ENCODE results near the gene BET1. TPM values are rescaled to one million over a fixed set of nuclear protein-coding genes. Genes with fewer than 3 reads are reported as not detected.
"Not testable (repeated sequence)": the region's sequence is repeated elsewhere in the genome, so short reads cannot be mapped to it uniquely, and the experiment has no call there.

Gene BET1
- total RNA-seq, 1 experiment from 2014 or later = 19.9 TPM

DNA sequence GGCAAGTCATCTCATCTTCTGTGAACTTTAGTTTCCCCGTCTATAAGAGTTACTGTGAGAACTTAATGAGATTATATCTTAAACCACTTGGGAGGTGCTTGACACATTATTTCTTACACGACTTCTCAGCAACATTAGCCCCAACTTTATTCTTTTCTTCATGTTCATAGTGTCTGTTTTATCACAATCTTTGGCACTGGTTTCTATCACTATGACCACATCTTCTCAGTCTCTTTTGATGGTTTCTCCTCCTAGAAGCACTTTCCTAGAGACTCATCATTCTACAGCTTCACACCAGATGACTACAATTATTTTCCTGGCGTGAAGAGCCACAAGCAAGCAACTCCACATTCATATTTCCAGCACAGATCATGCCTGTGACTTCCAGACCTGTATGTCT, 26.5 kb upstream of the BET1 start:
- POLR2A ChIA-PET = no interaction called here
- intact Hi-C loops (cut with micrococcal nuclease; ENCODE audit: unreplicated experiment) = no loop called here
- CTCF ChIA-PET = no interaction called here
- H3K9me3 Mint-ChIP-seq (ENCODE audit: unreplicated experiment) = no peaks in the 10 kb centered on the region
- H3K4me3 Mint-ChIP-seq (ENCODE audit: unreplicated experiment) = no peak overlapping the region
- no peak for DNase-seq
- Histone ChIP-seq H3K27me3 (replicated peaks; ENCODE audit: control insufficient read depth, insufficient read depth, low read length) (no peaks in the 10 kb centered on the region; the same call in 1 of the 2 replicates), H3K4me1 (no peaks in the 10 kb centered on the region), H3K4me3 (ENCODE audit: low read depth, low read length) (no peak overlapping the region), H3K9me3 (no peaks in the 10 kb centered on the region), H3K36me3 (ENCODE audit: control insufficient read depth, insufficient read depth, low read length) (no peaks in the 10 kb centered on the region)
- H3K36me3 Mint-ChIP-seq (ENCODE audit: insufficient read depth, unreplicated experiment) = no peaks in the 10 kb centered on the region
- no peak for TF ChIP-seq CTCF (IDR thresholded peaks at IDR 0.05; ENCODE audit: insufficient read depth in 1 of 2, low read depth in 1 of 2, low read length in 1 of 2, severe bottlenecking in 1 of 2, unreplicated experiment in 1 of 2)
- H3K27ac Mint-ChIP-seq (ENCODE audit: unreplicated experiment) = no peak overlapping the region
- peaks cover 30% of the 10 kb centered on the region for H3K27me3 Mint-ChIP-seq (ENCODE audit: insufficient read depth, unreplicated experiment)
- no TSS peak for BruUV-seq (replicated peaks)
- no peaks in the 10 kb centered on the region for H3K4me1 Mint-ChIP-seq (ENCODE audit: low read depth, unreplicated experiment)

DNA sequence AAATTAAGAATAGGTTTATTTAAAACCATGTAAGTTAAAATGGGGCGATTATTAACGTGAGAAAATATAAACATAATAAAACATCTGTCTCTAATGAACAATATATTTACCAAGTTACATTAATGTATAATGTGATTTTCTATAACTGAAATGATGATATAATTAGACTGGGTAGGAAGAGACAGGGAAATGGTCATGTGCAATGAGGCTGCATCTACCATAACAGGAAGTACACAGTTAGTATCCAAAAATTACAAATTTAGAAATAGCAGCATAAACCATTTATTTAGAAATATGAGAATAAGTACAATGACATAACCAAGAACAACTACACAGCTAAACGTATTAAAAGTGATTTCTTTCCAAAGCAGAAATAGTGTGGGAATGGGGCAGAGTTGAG, 25.8 kb upstream of the BET1 start:
- Histone ChIP-seq H3K4me1 (no peaks in the 10 kb centered on the region), H3K27me3 (replicated peaks; ENCODE audit: control insufficient read depth, insufficient read depth, low read length) (no peaks in the 10 kb centered on the region; the same call in 1 of the 2 replicates), H3K36me3 (ENCODE audit: control insufficient read depth, insufficient read depth, low read length) (no peaks in the 10 kb centered on the region), H3K4me3 (ENCODE audit: low read depth, low read length) (no peak overlapping the region), H3K9me3 (no peaks in the 10 kb centered on the region)
- CTCF ChIA-PET = no interaction called here
- peaks cover 30% of the 10 kb centered on the region for H3K27me3 Mint-ChIP-seq (ENCODE audit: insufficient read depth, unreplicated experiment)
- POLR2A ChIA-PET = no interaction called here
- DNase-seq = no peak
- intact Hi-C loops (cut with micrococcal nuclease; ENCODE audit: unreplicated experiment) = no loop called here
- H3K4me1 Mint-ChIP-seq (ENCODE audit: low read depth, unreplicated experiment) = no peaks in the 10 kb centered on the region
- no peak for TF ChIP-seq CTCF (IDR thresholded peaks at IDR 0.05; ENCODE audit: insufficient read depth in 1 of 2, low read depth in 1 of 2, low read length in 1 of 2, severe bottlenecking in 1 of 2, unreplicated experiment in 1 of 2)
- H3K36me3 Mint-ChIP-seq (ENCODE audit: insufficient read depth, unreplicated experiment) = no peaks in the 10 kb centered on the region
- no peak overlapping the region for H3K27ac Mint-ChIP-seq (ENCODE audit: unreplicated experiment)
- no peaks in the 10 kb centered on the region for H3K9me3 Mint-ChIP-seq (ENCODE audit: unreplicated experiment)
- no peak overlapping the region for H3K4me3 Mint-ChIP-seq (ENCODE audit: unreplicated experiment)
- BruUV-seq (replicated peaks) = no TSS peak

- no peaks in the 10 kb centered on the region for H3K4me1 ChIP-seq
- Mint-ChIP-seq H3K36me3 (ENCODE audit: insufficient read depth, unreplicated experiment) (no peaks in the 10 kb centered on the region), H3K4me3 (ENCODE audit: unreplicated experiment) (no peak overlapping the region), H3K4me1 (ENCODE audit: low read depth, unreplicated experiment) (no peaks in the 10 kb centered on the region), H3K27me3 (ENCODE audit: insufficient read depth, unreplicated experiment) (peaks cover 30% of the 10 kb centered on the region), H3K27ac (ENCODE audit: unreplicated experiment) (no peak overlapping the region), H3K9me3 (ENCODE audit: unreplicated experiment) (no peaks in the 10 kb centered on the region)
- no peak for DNase-seq
- TF ChIP-seq CTCF (IDR thresholded peaks at IDR 0.05; ENCODE audit: insufficient read depth in 1 of 2, low read depth in 1 of 2, low read length in 1 of 2, severe bottlenecking in 1 of 2, unreplicated experiment in 1 of 2) = no peak
- H3K36me3 ChIP-seq (ENCODE audit: control insufficient read depth, insufficient read depth, low read length) = no peaks in the 10 kb centered on the region
- H3K9me3 ChIP-seq = no peaks in the 10 kb centered on the region
- ChIA-PET CTCF (no interaction called here), POLR2A (no interaction called here)
- H3K27me3 ChIP-seq (replicated peaks; ENCODE audit: control insufficient read depth, insufficient read depth, low read length) = no peaks in the 10 kb centered on the region; the same call in 1 of the 2 replicates
- no TSS peak for BruUV-seq (replicated peaks)
- H3K4me3 ChIP-seq (ENCODE audit: low read depth, low read length) = no peak overlapping the region
- intact Hi-C loops (cut with micrococcal nuclease; ENCODE audit: unreplicated experiment) = no loop called here
Measured at GRCh38 chr7:94028768-94029167, 24.6 kb upstream of the BET1 start.

GRCh38 chr7:94026619-94027018, 22.5 kb upstream of the BET1 start:
- H3K36me3 Mint-ChIP-seq (ENCODE audit: insufficient read depth, unreplicated experiment); H3K4me1 Mint-ChIP-seq (ENCODE audit: low read depth, unreplicated experiment); H3K27ac Mint-ChIP-seq (ENCODE audit: unreplicated experiment); H3K36me3 ChIP-seq (ENCODE audit: control insufficient read depth, insufficient read depth, low read length); H3K4me3 Mint-ChIP-seq (ENCODE audit: unreplicated experiment); H3K9me3 Mint-ChIP-seq (ENCODE audit: unreplicated experiment); CTCF ChIA-PET; H3K9me3 ChIP-seq; POLR2A ChIA-PET; H3K4me1 ChIP-seq; H3K4me3 ChIP-seq (ENCODE audit: low read depth, low read length); intact Hi-C loops (cut with micrococcal nuclease; ENCODE audit: unreplicated experiment); H3K27me3 ChIP-seq (replicated peaks; ENCODE audit: control insufficient read depth, insufficient read depth, low read length); DNase-seq; BruUV-seq (replicated peaks): not testable (repeated sequence)
- H3K27me3 Mint-ChIP-seq (ENCODE audit: insufficient read depth, unreplicated experiment) = peaks cover 24% of the 10 kb centered on the region

Measured in Caco-2 (cell line).